ENCODE measurements around the gene MATN1. TPM values are rescaled to one million over a fixed set of nuclear protein-coding genes. Genes with fewer than 3 reads are reported as not detected.

The MATN1 gene
- total and polyA plus RNA-seq, 7 donors, result 0.09 to 0.54 (median 0.36) TPM; not detected in 4

DNA sequence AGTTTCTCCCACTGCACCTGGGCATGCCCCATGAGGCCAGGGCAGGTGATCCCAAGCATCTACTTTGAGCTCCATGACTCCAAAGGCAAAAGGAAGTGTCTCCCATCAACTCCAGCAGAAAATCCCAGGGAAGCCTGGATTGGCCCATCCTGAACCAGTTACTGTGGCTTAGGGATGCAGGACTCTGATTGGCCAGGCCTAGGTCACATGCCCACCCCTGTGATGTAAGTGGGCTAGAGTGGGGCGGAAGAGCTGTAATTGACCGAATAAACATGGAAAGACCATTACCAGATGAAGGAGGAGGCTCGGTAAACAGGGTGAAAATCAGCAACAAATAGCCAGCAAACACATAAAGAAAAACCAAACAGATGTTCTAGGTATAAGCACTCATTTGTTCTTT, 45.2 kb downstream of the MATN1 start:
- intact Hi-C loops (cut with DNase I), result loop anchor here (5.0 kb wide), 1 partner anchor 41 kb away; no protein-coding TSS in a partner anchor
- WGBS, 2 donors, result 60 to 79% methylated on average over 3 of the region's 3 CpGs
- no peak for TF ChIP-seq CTCF (IDR thresholded peaks at IDR 0.05)
- TF ChIP-seq POLR2AphosphoS5 (IDR thresholded peaks at IDR 0.05), result no peak
- TF ChIP-seq POLR2A (IDR thresholded peaks at IDR 0.05), result no peak
- TF ChIP-seq EP300 (IDR thresholded peaks at IDR 0.05), result no peak
- Histone ChIP-seq H3K27me3 (no peaks in the 10 kb centered on the region), H3K4me1 (peaks cover 4 to 46% (median 26%) of the 10 kb centered on the region in 4 donors), H3K4me3 (no peak overlapping the region), H3K36me3 (no peaks in the 10 kb centered on the region), H3K9me3 (peaks cover 0 to 3% (median 1%) of the 10 kb centered on the region in 4 donors), H3K27ac (no peak overlapping the region)
- no peak for DNase-seq

DNA sequence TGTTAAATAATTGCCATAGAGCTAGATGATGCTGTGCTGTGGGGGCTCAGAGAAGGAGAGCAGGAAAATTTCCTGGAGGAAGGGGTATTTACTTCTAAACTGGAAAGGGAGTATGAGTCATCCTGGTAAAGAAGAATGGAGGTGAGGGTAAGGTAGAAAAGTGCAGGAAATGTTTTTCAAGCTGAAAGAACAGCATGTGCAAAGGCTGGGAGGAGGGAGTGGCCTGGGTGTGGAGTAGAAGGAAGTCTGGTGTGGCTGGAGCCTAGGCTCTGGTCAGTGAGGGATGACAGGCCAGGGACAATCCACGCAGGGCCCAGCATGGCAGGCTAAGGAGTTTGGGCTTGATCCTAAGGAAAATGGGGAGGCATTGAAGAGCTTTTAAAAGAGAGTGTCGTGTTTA, 45.9 kb downstream of the MATN1 start:
- Histone ChIP-seq H3K9me3 (peaks cover 0 to 5% (median 1%) of the 10 kb centered on the region in 4 donors), H3K36me3 (no peaks in the 10 kb centered on the region), H3K27ac (no peak overlapping the region), H3K4me3 (no peak overlapping the region), H3K4me1 (peaks cover 4 to 41% (median 26%) of the 10 kb centered on the region in 4 donors), H3K27me3 (no peaks in the 10 kb centered on the region)
- no peak for TF ChIP-seq CTCF (IDR thresholded peaks at IDR 0.05)
- no peak for DNase-seq
- 57 to 79% methylated on average over 2 of the region's 2 CpGs for WGBS, 2 donors
- intact Hi-C loops (cut with DNase I), result loop anchor here (5.0 kb wide), 1 partner anchor 40 kb away; no protein-coding TSS in a partner anchor

DNA sequence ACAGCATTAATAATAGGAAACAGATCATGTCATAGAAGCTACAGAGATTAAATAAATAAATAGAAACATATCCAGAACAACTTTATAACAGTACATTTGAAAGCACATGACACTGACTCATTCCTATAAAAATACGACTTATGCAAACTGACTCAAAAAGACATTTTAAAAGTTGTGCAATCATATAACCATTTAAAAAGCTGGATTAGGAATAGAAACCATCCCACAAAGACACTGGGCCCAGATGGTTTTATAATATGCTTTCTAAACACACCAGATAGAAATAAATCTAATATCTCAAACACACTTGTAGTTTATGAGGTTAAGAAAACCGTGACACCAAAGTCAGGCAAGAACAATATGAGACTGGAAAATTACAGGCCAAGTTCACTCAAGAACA, 47.6 kb downstream of the MATN1 start:
- no peak overlapping the region for H3K4me3 ChIP-seq
- DNase-seq, result no peak
- WGBS, 2 donors, result 25 to 49% methylated on average over 2 of the region's 2 CpGs
- H3K27ac ChIP-seq, result peak overlapping the region in 3 of 4 donors; percentile 59 to 69 (median 61)
- TF ChIP-seq EP300 (IDR thresholded peaks at IDR 0.05) (peak in 3 of 4 donors; percentile 43 to 83 (median 58)), CTCF (IDR thresholded peaks at IDR 0.05) (no peak), POLR2A (IDR thresholded peaks at IDR 0.05) (no peak), POLR2AphosphoS5 (IDR thresholded peaks at IDR 0.05) (peak; percentile 54 to 83 (median 64))
- no peaks in the 10 kb centered on the region for H3K36me3 ChIP-seq
- no peaks in the 10 kb centered on the region for H3K27me3 ChIP-seq
- peaks cover 4 to 33% (median 20%) of the 10 kb centered on the region in 4 donors for H3K4me1 ChIP-seq
- peaks cover 0 to 5% (median 1%) of the 10 kb centered on the region in 4 donors for H3K9me3 ChIP-seq
- intact Hi-C loops (cut with DNase I), result loop anchor here (5.0 kb wide), 1 partner anchor 38 kb away; no protein-coding TSS in a partner anchor

DNA sequence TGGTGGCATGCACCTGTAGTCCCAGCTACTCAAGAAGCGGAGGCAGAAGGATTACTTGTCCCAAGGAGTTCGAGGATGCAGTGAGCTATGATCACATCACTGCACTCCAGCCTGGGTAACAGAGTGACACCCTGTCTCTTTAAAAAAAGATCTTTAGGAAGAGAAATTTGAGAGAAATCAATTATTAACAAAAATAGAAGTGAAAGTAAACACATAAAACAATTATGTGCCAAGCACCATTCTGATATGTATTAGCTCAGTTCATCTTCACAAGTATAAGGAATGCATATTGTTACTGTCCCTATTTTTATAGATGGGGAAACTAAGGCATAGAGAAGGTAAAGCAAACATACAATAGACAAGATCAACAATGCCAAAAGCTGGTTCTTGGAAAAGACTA, 48.1 kb downstream of the MATN1 start:
- H3K4me1 ChIP-seq, result peaks cover 4 to 34% (median 19%) of the 10 kb centered on the region in 4 donors
- H3K36me3 ChIP-seq, result no peaks in the 10 kb centered on the region
- TF ChIP-seq EP300 (IDR thresholded peaks at IDR 0.05) (no peak), POLR2AphosphoS5 (IDR thresholded peaks at IDR 0.05) (no peak), POLR2A (IDR thresholded peaks at IDR 0.05) (no peak), CTCF (IDR thresholded peaks at IDR 0.05) (no peak)
- 87 to 93% methylated on average over 2 of the region's 2 CpGs for WGBS, 2 donors
- intact Hi-C loops (cut with DNase I), result loop anchor here (5.0 kb wide), 1 partner anchor 38 kb away; no protein-coding TSS in a partner anchor
- H3K27me3 ChIP-seq, result no peaks in the 10 kb centered on the region
- no peak for DNase-seq
- H3K27ac ChIP-seq, result peak overlapping the region in 3 of 4 donors; percentile 59 to 69 (median 61)
- no peak overlapping the region for H3K4me3 ChIP-seq
- H3K9me3 ChIP-seq, result peaks cover 0 to 5% (median 1%) of the 10 kb centered on the region in 4 donors

GRCh38 chr1:30673395-30673794, 50.0 kb downstream of the MATN1 start:
- peaks cover 4 to 34% (median 23%) of the 10 kb centered on the region in 4 donors for H3K4me1 ChIP-seq
- 78 to 88% methylated on average over 3 of the region's 3 CpGs for WGBS, 2 donors
- H3K27me3 ChIP-seq, result no peaks in the 10 kb centered on the region
- TF ChIP-seq POLR2AphosphoS5 (IDR thresholded peaks at IDR 0.05) (no peak), POLR2A (IDR thresholded peaks at IDR 0.05) (no peak), CTCF (IDR thresholded peaks at IDR 0.05) (no peak), EP300 (IDR thresholded peaks at IDR 0.05) (no peak)
- peaks cover 0 to 5% (median 1%) of the 10 kb centered on the region in 4 donors for H3K9me3 ChIP-seq
- H3K36me3 ChIP-seq, result no peaks in the 10 kb centered on the region
- intact Hi-C loops (cut with DNase I), result no loop called here
- no peak for DNase-seq
- no peak overlapping the region for H3K27ac ChIP-seq
- H3K4me3 ChIP-seq, result no peak overlapping the region
